HG03342 (cell line): Measurements from ENCODE around the gene MYO9A.

Source experiments
- ATAC-seq: cut with Tn5 transposase; IDR thresholded peaks from one replicate; pipeline ENCODE4 v1.9.1; 2021; ENCODE audit warnings: mild to moderate bottlenecking, moderate library complexity; ENCODE audit not compliant: unreplicated experiment

Gene MYO9A

DNA sequence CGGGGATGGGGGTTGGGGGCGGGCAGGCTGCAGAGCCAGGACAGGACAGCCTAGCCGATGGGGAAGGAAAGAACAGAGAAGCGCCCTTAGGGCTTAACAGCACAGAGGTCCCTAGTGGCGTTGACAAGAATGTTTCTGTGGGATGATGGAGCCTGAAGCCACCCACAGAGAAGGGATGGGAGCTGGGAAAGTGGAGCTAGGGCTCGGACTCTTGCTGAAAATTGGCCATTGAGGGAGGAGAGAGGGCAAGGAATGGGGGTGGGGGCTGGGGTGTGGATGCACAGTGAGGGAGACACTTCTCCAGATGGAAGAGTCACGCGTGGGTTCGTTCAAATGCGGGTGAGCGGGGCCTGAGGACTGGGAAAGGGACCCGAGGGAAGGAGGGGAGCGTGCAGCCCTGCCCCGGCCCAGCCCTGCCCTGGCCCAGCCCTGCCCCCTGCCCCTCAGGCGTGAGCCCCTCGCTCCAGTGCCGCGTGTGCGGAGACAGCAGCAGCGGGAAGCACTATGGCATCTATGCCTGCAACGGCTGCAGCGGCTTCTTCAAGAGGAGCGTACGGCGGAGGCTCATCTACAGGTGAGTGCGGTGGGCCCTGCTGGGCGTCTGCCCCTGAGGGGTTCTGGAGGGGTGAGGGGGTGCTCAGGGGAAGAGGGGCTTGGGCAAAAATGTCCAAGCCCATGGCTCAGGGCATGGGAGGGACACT is 306.8 kb downstream of the MYO9A start:
- ATAC-seq: no peak

DNA sequence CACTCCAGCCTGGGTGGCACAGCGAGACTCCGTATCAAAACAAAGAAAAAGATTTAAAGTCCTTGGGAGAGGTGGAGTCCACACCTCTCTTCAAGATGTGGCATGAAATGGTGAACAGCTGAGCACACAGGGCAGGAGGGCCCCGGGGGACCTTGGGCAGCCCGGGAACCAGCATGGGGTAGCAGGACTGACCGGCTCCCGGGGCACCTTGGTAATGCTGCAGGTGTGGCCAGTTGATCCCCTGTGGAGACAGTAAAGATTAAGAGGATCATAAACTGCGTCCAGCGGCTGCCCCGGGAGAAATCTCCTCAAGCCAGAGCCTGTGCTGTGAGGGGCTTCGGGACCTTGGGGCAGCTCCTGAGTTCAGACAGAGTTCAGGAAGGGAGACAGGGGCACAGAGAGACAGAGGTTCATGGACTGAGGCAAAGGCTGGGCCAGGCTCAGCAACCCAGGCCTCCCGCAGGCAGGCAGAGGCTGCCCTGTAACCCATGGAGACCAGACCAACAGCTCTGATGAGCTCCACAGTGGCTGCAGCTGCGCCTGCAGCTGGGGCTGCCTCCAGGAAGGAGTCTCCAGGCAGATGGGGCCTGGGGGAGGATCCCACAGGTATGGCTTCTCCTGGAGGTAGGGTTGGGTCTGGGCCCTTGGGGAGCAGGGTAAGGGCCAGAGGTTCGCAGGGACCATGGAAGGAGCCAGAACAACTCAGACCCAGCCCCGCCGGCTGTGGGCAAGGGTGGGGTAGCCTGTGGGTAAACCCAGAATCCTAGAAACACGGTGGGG is 307.5 kb downstream of the MYO9A start, which contains the start of gene NR2E3:
NR2E3 (plus strand) TSS at position 299 of the 780 bp plus-strand sequence; CDS start at position 489, 190 bp downstream.
- no peak for ATAC-seq

DNA sequence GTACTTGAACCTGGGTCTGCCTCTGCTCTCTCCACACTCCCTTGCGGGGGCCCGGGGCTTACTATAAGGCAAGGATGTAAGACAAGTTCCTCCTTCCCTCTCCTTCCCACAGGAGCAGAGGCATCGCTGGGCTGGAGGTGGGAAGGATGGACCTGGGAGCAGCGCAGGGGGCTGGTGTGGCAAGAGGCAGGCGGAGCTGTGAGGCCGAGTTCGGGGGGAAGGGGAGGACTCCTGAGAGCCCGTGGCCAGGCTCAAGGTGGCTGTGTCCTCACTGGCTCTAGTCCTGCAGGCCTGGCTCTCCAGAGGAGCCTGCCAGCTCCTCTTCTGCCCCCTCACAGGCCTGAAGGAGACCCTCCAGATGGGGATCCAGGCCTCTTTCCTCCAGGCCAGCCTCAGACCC is 308.6 kb downstream of the MYO9A start:
- ATAC-seq: no peak

DNA sequence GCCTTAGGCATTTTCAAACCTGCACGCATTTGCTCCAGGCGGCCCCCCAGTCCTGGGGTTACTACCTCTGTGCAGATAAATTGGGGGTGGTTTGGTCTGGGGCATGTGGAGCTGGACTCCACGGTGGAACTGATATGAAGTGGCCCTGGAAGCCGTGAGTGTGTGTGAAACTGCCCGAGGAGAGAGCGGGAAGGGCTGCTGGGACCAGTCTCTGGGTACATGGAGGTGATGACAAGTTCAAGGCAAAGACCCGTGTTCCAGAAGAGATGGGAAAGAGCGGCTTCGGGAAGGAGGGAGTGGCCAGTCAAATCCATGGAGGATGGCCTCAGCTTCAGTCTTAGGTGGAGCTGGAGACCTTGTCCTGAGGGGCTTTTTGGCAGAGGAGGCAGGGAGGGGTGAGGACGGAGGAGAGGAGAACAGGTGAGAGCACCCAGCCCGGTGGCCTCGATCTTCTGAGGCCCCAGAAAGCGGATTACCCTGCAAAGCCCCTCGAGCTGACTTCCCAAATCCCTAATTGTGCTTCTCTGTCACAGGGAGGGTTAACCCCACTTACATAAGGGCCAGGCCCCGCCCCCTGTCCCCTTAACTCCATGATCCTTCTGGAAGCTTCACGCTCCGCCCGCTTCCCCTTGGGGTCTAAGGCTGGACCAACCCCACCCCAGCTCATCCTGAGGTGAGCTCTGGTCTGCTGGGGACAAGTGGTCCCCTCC is 309.5 kb downstream of the MYO9A start:
- no peak for ATAC-seq

DNA sequence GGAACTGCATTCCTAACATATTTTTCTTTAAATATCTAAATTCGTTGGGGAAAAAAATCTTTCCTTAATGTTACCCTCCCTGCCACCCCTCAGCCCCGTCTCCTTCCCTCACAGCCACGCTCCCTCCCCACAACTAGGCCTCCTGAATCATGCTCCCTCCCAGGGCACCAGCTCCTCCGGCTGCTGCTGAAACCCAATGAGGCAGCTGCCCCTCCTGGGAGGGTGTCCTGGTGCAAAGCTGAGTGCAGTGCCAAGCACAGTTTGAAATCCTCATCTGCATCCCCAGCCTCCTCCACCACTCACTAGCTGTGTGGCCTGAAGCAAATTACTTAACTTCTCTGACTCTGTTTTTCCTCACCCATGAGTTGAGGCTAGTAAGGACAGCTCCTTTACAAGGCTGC is 310.3 kb downstream of the MYO9A start:
- ATAC-seq: no peak

DNA sequence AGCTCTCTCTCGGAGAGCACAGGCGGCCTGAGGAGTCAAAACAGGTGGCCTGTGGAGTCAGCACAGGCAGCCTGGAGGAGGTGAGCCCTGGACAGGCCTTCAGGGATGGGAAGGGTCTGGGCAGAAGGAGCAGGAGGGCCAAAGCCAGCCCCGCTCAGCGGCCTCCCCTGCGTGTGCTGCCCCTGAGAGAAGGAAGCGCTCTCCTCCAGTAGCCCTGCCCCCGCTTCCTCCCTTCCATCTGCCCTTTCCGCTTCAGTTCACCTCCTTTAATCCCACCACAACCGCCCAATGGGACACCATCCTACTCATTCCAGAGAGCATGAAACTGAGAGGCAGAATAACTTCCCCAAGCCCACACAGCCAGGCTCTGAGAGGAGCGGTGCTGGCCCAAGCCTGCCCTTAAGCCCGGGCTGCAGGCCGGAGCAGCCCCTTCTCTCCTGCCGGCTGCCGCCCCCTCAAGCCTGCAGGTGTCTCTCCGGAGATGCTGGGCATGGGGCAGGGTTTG is 310.8 kb downstream of the MYO9A start:
- no peak for ATAC-seq

DNA sequence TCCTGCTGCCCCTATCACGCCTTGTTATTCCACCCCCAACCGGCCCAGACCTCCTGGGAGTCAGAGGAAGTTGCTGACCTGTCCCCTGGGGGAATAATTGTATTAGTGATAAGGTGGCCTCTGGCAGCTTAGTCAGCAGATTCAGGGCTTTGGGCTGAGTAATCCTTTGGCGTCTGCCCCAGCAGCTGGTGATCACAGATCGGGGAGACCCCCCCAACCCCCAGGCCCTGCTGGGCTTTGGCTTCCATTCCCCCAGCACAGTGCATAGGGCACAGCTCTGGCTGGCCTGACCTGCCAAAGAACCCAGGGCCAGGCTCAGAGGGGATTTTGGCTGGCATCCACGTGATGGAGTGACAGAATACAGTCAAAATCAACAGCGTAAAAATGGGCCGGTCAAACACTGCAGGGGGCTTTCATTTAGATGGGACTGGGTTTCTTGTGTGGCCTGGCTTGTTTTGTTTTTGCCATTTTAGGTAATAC is 311.5 kb downstream of the MYO9A start:
- ATAC-seq: no peak

DNA sequence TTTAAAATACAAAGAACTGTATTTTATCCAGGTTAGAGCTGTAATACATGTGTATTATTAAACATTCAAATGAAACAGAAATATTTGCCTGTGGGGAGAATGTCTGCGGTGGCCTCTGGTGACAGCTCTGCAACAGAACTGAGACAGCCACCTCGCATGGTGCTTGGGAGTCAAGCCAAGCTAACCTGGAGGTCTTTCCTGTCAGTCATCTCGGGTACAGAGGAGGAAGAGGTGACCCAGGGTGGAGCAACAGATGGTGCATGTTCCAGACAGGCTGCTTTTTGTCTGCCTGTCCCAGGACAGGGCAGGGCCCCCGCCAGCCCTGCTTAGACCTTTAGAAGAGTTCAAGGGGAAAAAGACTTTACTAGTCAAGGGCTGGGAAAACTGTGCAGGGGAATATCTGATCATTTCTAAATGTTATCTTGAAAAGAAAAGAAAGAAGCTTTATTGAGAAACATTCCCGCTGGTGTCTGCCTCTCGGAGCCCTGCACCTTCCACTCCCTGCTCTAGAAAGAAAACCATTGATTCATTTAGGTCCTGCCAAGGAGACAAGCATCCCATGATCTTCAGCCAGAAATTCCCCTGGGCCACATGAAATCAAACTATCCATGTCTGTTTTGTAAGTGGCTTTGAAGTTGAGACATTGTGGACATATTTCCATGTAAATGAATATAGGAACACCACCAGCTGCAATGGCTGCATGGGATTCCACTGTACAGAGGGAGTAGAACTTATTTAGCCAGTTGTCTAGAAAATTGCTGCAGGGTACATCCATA is 313.1 kb downstream of the MYO9A start:
- ATAC-seq: no peak

DNA sequence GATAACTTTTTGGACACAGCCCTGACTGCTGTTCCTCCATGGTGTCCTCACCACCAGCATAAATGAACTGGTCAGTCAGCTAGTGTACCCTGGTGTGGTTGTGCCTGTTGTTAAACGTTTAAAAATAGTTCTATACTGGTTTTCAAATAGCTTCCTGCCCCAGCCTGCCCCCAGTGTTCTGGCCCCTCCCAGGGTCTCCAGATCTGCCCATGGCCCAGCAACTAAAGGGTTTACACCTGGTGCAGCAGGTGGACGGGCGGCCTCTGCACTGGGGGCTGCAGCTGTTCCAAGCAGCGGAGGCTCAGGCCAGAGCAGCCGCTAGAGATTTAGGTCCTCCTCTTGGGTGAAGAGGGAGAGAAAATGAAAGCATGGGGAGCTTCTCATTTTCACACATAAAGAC is 313.7 kb downstream of the MYO9A start:
- ATAC-seq: no peak

DNA sequence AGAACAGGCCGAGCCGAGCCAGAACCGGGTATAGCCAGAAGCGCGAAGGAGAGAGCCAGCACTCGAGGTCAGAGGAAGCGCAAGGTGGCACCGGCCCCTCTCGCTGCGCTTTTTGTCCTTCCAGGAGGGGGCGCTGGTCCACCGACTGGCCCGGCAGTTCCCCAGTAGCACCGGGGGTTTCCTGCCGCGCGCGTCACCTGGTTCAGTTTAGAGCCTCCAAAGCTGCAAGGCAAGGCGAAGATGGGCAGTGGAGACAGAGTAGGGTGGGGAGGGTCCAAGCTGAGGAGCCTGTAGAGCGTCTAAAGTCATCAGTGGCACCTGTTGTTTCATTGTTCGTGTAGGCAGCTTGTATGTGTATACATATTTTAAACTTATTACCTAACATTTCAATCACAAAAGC is 315.2 kb downstream of the MYO9A start:
- ATAC-seq: no peak

DNA sequence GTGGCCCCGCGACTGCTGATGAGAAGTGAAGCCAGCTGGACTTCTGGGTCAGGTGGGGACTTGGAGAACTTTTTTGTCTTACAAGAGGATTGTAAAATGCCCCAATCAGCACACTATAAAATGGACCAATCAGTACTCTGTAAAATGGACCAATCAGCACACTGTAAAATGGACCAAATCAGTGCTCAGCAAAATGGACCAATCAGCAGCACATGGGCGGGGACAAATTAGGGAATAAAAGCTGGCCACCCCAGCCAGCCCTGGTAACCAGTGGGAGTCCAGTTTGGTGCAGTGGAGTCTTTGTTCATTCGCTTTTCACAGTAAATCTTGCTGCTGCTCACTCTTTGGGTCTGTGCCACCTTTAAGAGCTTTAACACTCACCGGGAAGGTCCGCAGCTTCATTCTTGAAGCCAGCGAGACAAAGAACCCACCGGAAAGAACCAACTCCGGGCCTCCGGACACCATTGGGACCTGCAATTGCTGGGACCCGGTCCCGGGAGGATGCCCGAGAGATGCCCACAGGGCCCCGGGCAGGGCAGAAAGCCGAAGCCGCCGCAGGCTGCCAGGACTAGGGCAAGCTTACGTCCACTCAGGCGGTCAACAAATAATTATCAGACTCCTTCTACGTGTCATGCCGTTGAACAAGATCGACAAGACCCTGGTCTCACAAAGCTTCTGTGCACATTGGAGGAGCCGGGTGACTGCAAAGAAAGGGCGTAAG is 315.9 kb downstream of the MYO9A start:
- no peak for ATAC-seq

DNA sequence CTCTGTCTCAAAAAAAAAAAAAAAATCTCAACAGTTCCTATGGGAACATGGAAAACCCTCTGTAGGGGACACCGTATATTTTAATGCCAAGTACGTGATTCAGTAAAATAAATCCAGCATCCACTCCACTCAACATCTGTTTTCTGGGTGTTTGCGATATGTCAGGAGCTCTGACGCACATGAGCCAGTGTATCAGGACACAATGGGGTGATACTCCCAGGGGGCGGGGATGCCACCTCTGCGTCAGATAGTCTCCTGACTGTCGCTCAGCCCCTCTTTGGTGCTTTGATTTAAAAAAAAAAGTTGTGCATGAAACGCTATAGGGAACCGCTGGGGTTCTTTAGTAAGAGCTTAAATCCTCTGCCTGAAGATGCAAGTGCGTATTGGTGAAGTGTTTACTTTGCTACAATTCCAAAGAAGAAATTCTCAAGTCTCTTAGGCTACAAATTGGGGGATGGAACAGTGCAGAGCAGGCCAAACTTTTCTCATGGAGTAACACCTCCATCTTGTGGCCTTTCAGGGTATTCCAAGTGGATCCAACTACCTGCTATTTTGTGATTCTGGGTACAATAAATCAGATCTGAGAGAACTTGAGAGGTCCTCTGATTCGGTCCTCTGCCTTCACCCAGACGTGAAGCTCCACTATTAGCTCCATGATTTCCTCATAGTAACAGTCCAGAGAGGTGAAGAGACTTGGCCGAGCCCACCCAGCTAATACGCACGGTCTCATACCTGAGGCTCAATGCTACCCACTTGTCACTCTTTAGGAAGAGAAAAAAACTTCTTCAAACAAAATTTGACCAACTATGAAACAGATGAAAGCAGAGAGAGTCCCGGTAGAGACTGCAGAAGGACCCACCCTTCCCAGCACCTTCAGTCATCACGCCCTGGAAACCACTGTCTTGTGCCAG is 316.9 kb downstream of the MYO9A start:
- no peak for ATAC-seq

DNA sequence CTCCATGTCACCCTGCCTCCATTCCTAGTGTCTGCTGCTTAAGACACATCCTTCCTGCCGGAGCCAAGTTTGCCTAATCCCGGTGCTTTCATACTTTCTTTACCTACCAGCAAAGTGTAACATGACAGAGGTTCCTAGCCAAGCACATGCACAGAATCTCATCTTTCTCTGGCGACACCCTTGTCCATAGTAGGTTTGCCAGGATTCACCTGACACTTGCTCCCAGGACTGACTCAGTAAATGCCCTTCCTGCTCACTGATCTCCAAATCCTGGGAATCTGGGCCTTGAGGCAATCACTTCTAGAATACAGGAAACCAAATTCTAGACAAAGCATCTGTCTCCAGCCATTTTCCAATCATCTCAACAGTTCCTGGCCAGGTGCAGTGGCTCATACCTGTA is 317.8 kb downstream of the MYO9A start:
- ATAC-seq: no peak

DNA sequence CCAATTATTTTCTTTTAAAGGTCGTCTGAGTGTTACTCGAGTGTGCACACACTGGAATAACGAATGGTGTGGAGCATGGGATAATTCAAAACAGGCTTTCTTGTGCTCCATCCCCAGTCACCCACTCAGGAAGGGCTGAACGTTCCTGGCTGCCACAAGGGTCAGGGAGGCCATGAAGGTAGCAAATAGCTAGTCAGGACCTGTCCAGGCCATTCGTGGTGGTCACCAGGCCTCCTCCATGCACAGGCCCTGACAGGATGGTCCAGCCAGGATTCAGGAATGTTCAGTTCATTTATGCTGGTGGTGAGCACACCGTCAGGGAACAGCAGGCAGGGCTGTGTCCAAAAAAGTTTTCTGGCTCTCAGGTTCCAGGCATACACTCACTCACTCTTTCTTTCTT is 319.3 kb downstream of the MYO9A start:
- ATAC-seq: no peak

DNA sequence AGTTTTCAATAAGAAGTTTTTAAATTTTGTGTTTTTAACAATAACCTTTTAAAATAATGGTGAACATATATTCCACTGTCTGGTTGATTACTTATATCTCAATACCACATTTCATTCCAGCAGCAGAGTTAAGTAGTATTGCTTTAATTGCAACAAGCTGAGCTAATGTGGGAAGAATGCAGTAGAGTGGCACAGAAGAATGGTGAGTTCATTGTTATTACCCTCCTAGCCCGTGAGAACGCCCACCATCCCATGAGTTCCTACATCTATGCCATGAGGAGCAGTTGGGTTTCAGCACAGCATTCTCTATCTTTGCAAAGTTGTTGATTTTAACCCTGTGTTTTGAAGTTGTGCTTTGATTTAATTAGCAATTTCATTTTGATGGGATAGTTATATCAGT is 325.4 kb downstream of the MYO9A start:
- ATAC-seq: no peak

DNA sequence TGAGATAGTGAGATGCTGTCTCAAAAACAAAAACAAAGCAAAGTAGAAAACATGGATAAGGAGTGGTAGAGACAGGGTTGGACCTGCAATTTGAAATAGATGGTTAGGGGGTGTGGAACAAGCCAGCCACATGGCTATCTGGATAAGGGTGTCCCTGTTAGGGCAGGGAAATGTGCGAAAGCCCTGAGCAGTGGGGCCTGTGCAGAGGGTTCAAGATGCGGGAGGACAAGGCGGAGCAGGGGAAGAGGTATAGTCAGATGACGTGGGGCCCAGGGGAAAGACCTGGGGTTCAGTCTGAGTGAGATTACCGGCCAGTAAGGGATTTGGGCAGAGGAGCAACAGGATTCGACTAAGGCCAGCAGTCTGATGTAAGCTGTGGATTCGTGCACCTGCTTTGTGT is 326.0 kb downstream of the MYO9A start:
- ATAC-seq: no peak

DNA sequence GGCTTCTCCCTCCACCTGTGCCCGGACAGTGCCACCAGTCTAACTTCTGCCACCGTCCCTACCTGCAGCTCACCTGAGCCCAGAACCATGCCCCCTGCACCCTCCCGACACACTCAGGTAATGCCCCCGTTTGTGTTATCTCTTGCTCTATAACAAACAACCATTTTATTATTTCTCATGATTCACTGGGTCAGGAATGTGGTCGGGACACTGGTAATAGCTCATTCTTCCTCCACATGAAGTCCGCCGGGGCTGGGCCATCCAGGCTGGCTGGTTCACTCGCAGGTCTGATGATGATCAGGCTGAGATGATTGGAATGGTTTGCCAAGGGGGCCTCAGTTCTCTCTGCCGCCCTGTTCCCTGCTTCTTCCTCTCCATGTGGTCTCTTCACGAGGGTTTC is 327.9 kb downstream of the MYO9A start:
- no peak for ATAC-seq

DNA sequence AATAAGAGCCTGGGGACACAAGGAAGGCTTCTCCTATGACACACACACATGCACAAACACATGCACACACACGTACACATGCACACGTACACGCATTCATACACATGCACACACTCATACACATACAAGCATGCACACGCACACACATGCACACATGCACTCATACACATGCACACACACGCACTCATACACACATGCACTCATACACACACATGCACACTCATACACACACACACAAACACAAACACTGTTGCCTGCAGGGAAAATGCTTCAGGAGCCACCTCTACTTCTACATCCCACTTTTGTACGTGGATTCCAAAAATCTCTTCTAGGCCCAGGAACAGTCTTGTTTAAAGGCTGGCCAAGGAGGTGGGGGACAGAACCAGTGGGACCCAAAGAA is 328.3 kb downstream of the MYO9A start:
- no peak for ATAC-seq
